ENCODE measurements around the gene ERC2.

Gene ERC2

GRCh38 chr3:56254835-56255234 is 213.4 kb downstream of the ERC2 start:
- H3K4me3 ChIP-seq (ENCODE audit: low read depth, low read length) = no peak overlapping the region
- no peak for DNase-seq (ENCODE audit: low read depth)
- no peak for TF ChIP-seq CTCF (IDR thresholded peaks at IDR 0.05; ENCODE audit: low read depth, low read length)

- DNase-seq (ENCODE audit: low read depth) = no peak
- no peak overlapping the region for H3K4me3 ChIP-seq (ENCODE audit: low read depth, low read length)
- TF ChIP-seq MAX (IDR thresholded peaks at IDR 0.05; ENCODE audit: low read depth, low read length) (no peak), CTCF (IDR thresholded peaks at IDR 0.05; ENCODE audit: low read depth, low read length) (no peak), MYC (IDR thresholded peaks at IDR 0.05; ENCODE audit: low read depth, low read length) (no peak), POLR2A (IDR thresholded peaks at IDR 0.05; ENCODE audit: extremely low read depth, insufficient read length) (no peak)
Measured at GRCh38 chr3:56253941-56254665, 214.2 kb downstream of the ERC2 start.

- no peak overlapping the region for H3K4me3 ChIP-seq (ENCODE audit: low read depth, low read length)
- TF ChIP-seq CTCF (IDR thresholded peaks at IDR 0.05; ENCODE audit: low read depth, low read length) = peak; percentile 57
- no peak for TF ChIP-seq POLR2A (IDR thresholded peaks at IDR 0.05; ENCODE audit: extremely low read depth, insufficient read length)
- no peak for TF ChIP-seq MAX (IDR thresholded peaks at IDR 0.05; ENCODE audit: low read depth, low read length)
- TF ChIP-seq MYC (IDR thresholded peaks at IDR 0.05; ENCODE audit: low read depth, low read length) = no peak
- peak; percentile 52 for DNase-seq (ENCODE audit: low read depth)
Measured at GRCh38 chr3:56251343-56251945, 216.8 kb downstream of the ERC2 start.

GRCh38 chr3:56248021-56248420 is 220.2 kb downstream of the ERC2 start:
- no peak overlapping the region for H3K4me3 ChIP-seq (ENCODE audit: low read depth, low read length)
- DNase-seq (ENCODE audit: low read depth) = no peak
- no peak for TF ChIP-seq CTCF (IDR thresholded peaks at IDR 0.05; ENCODE audit: low read depth, low read length)
- no peak for TF ChIP-seq POLR2A (IDR thresholded peaks at IDR 0.05; ENCODE audit: extremely low read depth, insufficient read length)
- TF ChIP-seq MYC (IDR thresholded peaks at IDR 0.05; ENCODE audit: low read depth, low read length) = no peak
- TF ChIP-seq MAX (IDR thresholded peaks at IDR 0.05; ENCODE audit: low read depth, low read length) = no peak

GRCh38 chr3:56238299-56238698 is 230.0 kb downstream of the ERC2 start:
- no peak overlapping the region for H3K4me3 ChIP-seq (ENCODE audit: low read depth, low read length)
- TF ChIP-seq MYC (IDR thresholded peaks at IDR 0.05; ENCODE audit: low read depth, low read length) = no peak
- TF ChIP-seq MAX (IDR thresholded peaks at IDR 0.05; ENCODE audit: low read depth, low read length) = no peak
- no peak for TF ChIP-seq CTCF (IDR thresholded peaks at IDR 0.05; ENCODE audit: low read depth, low read length)
- TF ChIP-seq POLR2A (IDR thresholded peaks at IDR 0.05; ENCODE audit: extremely low read depth, insufficient read length) = no peak
- no peak for DNase-seq (ENCODE audit: low read depth)

Measured in NB4 (cell line).